Measurements from ENCODE around the gene NEDD4. TPM values are rescaled to one million over a fixed set of nuclear protein-coding genes. Genes with fewer than 3 reads are reported as not detected.

The NEDD4 gene
- polyA plus RNA-seq, 1 donor (not counting 4 experiments of a cell fraction or from before 2014, with no cell fraction given), result 24.3 TPM

- TF ChIP-seq CTCF (optimal IDR thresholded peaks at IDR 0.05 in 1 of 3, IDR thresholded peaks at IDR 0.05 in 1 of 3, conservative IDR thresholded peaks at IDR 0.05 in 1 of 3; ENCODE audit: extremely low read depth in 1 of 3, insufficient read depth in 2 of 3, low read length in 3 of 3) (no peak), EZH2 (IDR thresholded peaks at IDR 0.05; ENCODE audit: low read length) (no peak)
- Histone ChIP-seq H4K20me1 (ENCODE audit: control insufficient read depth, extremely low read depth, insufficient read depth, low read length) (no peaks in the 10 kb centered on the region), H3K9ac (ENCODE audit: control insufficient read depth, extremely low read depth, insufficient read depth, low read length) (no peak overlapping the region), H3K9me1 (ENCODE audit: control insufficient read depth, extremely low read depth, insufficient read depth, low read length) (no peaks in the 10 kb centered on the region), H3K79me2 (ENCODE audit: control insufficient read depth, insufficient read depth, low read length) (no peaks in the 10 kb centered on the region), H3K9me3 (ENCODE audit: control insufficient read depth, low read depth, low read length) (no peaks in the 10 kb centered on the region), H2AFZ (ENCODE audit: control insufficient read depth, low read length) (no peak overlapping the region), H3K4me3 (ENCODE audit: control insufficient read depth in 2 of 3, extremely low read depth in 1 of 3, insufficient read depth in 2 of 3, low read depth in 1 of 3, low read length in 3 of 3) (no peak overlapping the region), H3K36me3 (ENCODE audit: control insufficient read depth in 2 of 2, extremely low read depth in 1 of 2, insufficient read depth in 2 of 2, low read length in 2 of 2) (peaks cover 0 to 5% of the 10 kb centered on the region in 2 experiments), H3K4me2 (ENCODE audit: control insufficient read depth, extremely low read depth, insufficient read depth, low read depth, low read length) (no peak overlapping the region), H3K4me1 (ENCODE audit: control insufficient read depth, extremely low read depth, insufficient read depth, low read length) (no peaks in the 10 kb centered on the region), H3K27ac (ENCODE audit: control insufficient read depth, insufficient read depth, low read length) (no peak overlapping the region), H3K27me3 (ENCODE audit: control insufficient read depth, extremely low read depth, insufficient read depth, low read length) (no peaks in the 10 kb centered on the region)
- DNase-seq (ENCODE audit: low read depth, low spot score) (no peak), FAIRE-seq (no peak)
- dilution Hi-C loops (cut with MboI; ENCODE audit: extremely low pct_ligation_motif_present, low sequenced_read_pairs), result no loop called here
Measured at GRCh38 chr15:55872471-55872870, 120.9 kb downstream of the NEDD4 start.

- Histone ChIP-seq H4K20me1 (ENCODE audit: control insufficient read depth, extremely low read depth, insufficient read depth, low read length) (no peaks in the 10 kb centered on the region), H3K9ac (ENCODE audit: control insufficient read depth, extremely low read depth, insufficient read depth, low read length) (no peak overlapping the region), H3K4me1 (ENCODE audit: control insufficient read depth, extremely low read depth, insufficient read depth, low read length) (no peaks in the 10 kb centered on the region), H2AFZ (ENCODE audit: control insufficient read depth, low read length) (no peak overlapping the region), H3K27ac (ENCODE audit: control insufficient read depth, insufficient read depth, low read length) (no peak overlapping the region), H3K4me3 (ENCODE audit: control insufficient read depth in 2 of 3, extremely low read depth in 1 of 3, insufficient read depth in 2 of 3, low read depth in 1 of 3, low read length in 3 of 3) (no peak overlapping the region), H3K36me3 (ENCODE audit: control insufficient read depth in 2 of 2, extremely low read depth in 1 of 2, insufficient read depth in 2 of 2, low read length in 2 of 2) (peaks cover 0 to 5% of the 10 kb centered on the region in 2 experiments), H3K9me1 (ENCODE audit: control insufficient read depth, extremely low read depth, insufficient read depth, low read length) (no peaks in the 10 kb centered on the region), H3K9me3 (ENCODE audit: control insufficient read depth, low read depth, low read length) (no peaks in the 10 kb centered on the region), H3K4me2 (ENCODE audit: control insufficient read depth, extremely low read depth, insufficient read depth, low read depth, low read length) (no peak overlapping the region), H3K79me2 (ENCODE audit: control insufficient read depth, insufficient read depth, low read length) (no peaks in the 10 kb centered on the region), H3K27me3 (ENCODE audit: control insufficient read depth, extremely low read depth, insufficient read depth, low read length) (no peaks in the 10 kb centered on the region)
- FAIRE-seq (no peak), DNase-seq (ENCODE audit: low read depth, low spot score) (no peak)
- dilution Hi-C loops (cut with MboI; ENCODE audit: extremely low pct_ligation_motif_present, low sequenced_read_pairs), result no loop called here
- TF ChIP-seq EZH2 (IDR thresholded peaks at IDR 0.05; ENCODE audit: low read length) (no peak), CTCF (optimal IDR thresholded peaks at IDR 0.05 in 1 of 3, IDR thresholded peaks at IDR 0.05 in 1 of 3, conservative IDR thresholded peaks at IDR 0.05 in 1 of 3; ENCODE audit: extremely low read depth in 1 of 3, insufficient read depth in 2 of 3, low read length in 3 of 3) (no peak)
Measured at GRCh38 chr15:55869660-55870059, 123.8 kb downstream of the NEDD4 start.

Measured in keratinocyte (primary cell).